Natural killer cell (primary cell): ENCODE measurements around the gene DSN1. TPM values are rescaled to one million over a fixed set of nuclear protein-coding genes. Genes with fewer than 3 reads are reported as not detected.

Source experiments
- ATAC-seq, 3 donors: fragments of 150-1000 bp in 2 of 3; fragments of 200-7000 bp in 1 of 3; cut with Tn5 transposase; 1 replicate in 1 of 3; 2 replicates in 2 of 3; pipeline ENCODE4 v1.10.0; 2021; ENCODE audit warnings: mild to moderate bottlenecking in 2 of 3, moderate library complexity in 2 of 3
- DNase-seq, 2 donors: peaks; one replicate each; pipeline versions ENCODE4 v3.0.0 to v3.0.0-alpha.2; 2013 to 2021; ENCODE audit warnings: mixed read lengths in 1 of 2
- H3K27ac ChIP-seq: one replicate; pipeline ENCODE4 v1.5.1; 2013; ENCODE audit warnings: mild to moderate bottlenecking, low read length
- H3K27me3 ChIP-seq: one replicate; pipeline ENCODE4 v1.6.1; 2013; ENCODE audit warnings: low read length; ENCODE audit not compliant: control insufficient read depth, insufficient read depth
- H3K36me3 ChIP-seq: one replicate; pipeline ENCODE4 v1.6.1; 2013; ENCODE audit warnings: low read length; ENCODE audit not compliant: control insufficient read depth, insufficient read depth
- H3K4me1 ChIP-seq: one replicate; pipeline ENCODE4 v1.6.1; 2013; ENCODE audit warnings: low read length; ENCODE audit not compliant: control insufficient read depth, insufficient read depth
- H3K4me3 ChIP-seq: one replicate; pipeline ENCODE4 v1.5.1; 2013; ENCODE audit warnings: low read length
- H3K9me3 ChIP-seq: one replicate; pipeline ENCODE4 v1.6.1; 2013; ENCODE audit warnings: low read length; ENCODE audit not compliant: control insufficient read depth, insufficient read depth
- H3K27ac Mint-ChIP-seq, 2 donors: one replicate each; pipeline ENCODE4 v1.8.0; 2022; ENCODE audit warnings: mild to moderate bottlenecking in 2 of 2, mixed read lengths in 2 of 2, moderate library complexity in 1 of 2
- H3K27me3 Mint-ChIP-seq, 2 donors: one replicate each; pipeline ENCODE4 v1.8.0; 2022; ENCODE audit warnings: low read depth in 2 of 2, mixed read lengths in 2 of 2
- H3K36me3 Mint-ChIP-seq: one replicate; pipeline ENCODE4 v1.8.0; 2022; ENCODE audit warnings: mixed read lengths
- H3K4me1 Mint-ChIP-seq, 2 donors: one replicate each; pipeline ENCODE4 v1.8.0; 2022; ENCODE audit warnings: mixed read lengths in 2 of 2
- H3K4me3 Mint-ChIP-seq: one replicate; pipeline ENCODE4 v1.8.0; 2022; ENCODE audit warnings: mild to moderate bottlenecking, moderate library complexity, mixed read lengths
- H3K9me3 Mint-ChIP-seq, 2 donors: one replicate each; pipeline ENCODE4 v1.8.0; 2022; ENCODE audit warnings: mixed read lengths in 2 of 2
- WGBS: methylation state at CpG from one replicate; pipeline ENCODE4 v1.1.7; 2013; ENCODE audit warnings: missing lambda C conversion rate; ENCODE audit not compliant: insufficient coverage; 5-methylcytosine and 5-hydroxymethylcytosine counted together
- intact Hi-C: fragments of 100-400 bp; cut with micrococcal nuclease; formaldehyde crosslinking; loops from one replicate; pipeline ENCODE4 v1.14.2; 2022
- total RNA-seq, 4 donors: library from RNA; stranded (reverse); fragments of 120-200 nt in 1 of 4; gene quantifications; one replicate each; pipeline versions ENCODE4 v1.2.3 to v1.2.4, GENCODE V29; 2013 to 2022
- TF ChIP-seq, protein P1 (sequence below): fragments of 200-600 bp; IDR thresholded peaks from one replicate; pipeline ENCODE4 v1.8.0; 2022; ENCODE audit warnings: antibody characterized with exemption

The DSN1 gene
- total RNA-seq, 3 donors from 2014 or later (not counting 1 experiment from before 2014, with no cell fraction given) = 15.8 to 19.1 (median 15.8) TPM

- intact Hi-C loops = loop anchor here (1.0 kb wide), 1 partner anchor 27 kb away; the partner anchor contains the start of gene NDRG3
- H3K4me3 ChIP-seq = peak overlapping the region; percentile 86
- 4% methylated on average over 28 of the region's 28 CpGs for WGBS
- Mint-ChIP-seq H3K9me3 (no peaks in the 10 kb centered on the region), H3K4me3 (peak overlapping the region; percentile 94), H3K27me3 (no peaks in the 10 kb centered on the region), H3K4me1 (peaks cover 17 to 27% of the 10 kb centered on the region in 2 donors), H3K27ac (peak overlapping the region; percentile 93 to 94), H3K36me3 (no peaks in the 10 kb centered on the region)
- H3K27ac ChIP-seq = peak overlapping the region; percentile 96
- TF ChIP-seq, protein P1, sequence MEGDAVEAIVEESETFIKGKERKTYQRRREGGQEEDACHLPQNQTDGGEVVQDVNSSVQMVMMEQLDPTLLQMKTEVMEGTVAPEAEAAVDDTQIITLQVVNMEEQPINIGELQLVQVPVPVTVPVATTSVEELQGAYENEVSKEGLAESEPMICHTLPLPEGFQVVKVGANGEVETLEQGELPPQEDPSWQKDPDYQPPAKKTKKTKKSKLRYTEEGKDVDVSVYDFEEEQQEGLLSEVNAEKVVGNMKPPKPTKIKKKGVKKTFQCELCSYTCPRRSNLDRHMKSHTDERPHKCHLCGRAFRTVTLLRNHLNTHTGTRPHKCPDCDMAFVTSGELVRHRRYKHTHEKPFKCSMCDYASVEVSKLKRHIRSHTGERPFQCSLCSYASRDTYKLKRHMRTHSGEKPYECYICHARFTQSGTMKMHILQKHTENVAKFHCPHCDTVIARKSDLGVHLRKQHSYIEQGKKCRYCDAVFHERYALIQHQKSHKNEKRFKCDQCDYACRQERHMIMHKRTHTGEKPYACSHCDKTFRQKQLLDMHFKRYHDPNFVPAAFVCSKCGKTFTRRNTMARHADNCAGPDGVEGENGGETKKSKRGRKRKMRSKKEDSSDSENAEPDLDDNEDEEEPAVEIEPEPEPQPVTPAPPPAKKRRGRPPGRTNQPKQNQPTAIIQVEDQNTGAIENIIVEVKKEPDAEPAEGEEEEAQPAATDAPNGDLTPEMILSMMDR = no peak
- DNase-seq (no peak), ATAC-seq (no peak)
- H3K36me3 ChIP-seq = no peaks in the 10 kb centered on the region
- H3K27me3 ChIP-seq = no peaks in the 10 kb centered on the region
- no peaks in the 10 kb centered on the region for H3K9me3 ChIP-seq
- H3K4me1 ChIP-seq = peaks cover 13% of the 10 kb centered on the region
Observed at GRCh38 chr20:36773107-36773596, 411 bp downstream of the DSN1 start.

DNA sequence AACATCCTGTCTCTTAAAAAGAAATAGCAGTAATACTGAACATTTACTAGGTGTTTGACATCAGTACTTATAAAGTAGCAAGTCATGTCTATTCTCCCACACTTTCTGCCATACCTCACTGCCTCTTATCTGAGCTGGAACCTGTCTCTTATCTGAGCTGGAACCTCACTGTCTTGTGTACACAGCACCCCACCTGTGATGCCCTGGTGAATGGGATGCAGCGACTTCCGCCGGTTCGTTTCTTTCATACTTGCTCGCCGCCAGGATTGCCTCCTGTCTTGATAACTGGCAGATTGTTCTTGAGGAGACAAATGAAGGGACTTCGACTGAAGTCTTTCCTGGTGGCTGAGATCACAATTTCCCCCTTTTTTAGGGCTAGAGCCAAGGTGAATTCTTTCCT is 2.9 kb downstream of the DSN1 start:
- H3K4me3 Mint-ChIP-seq = no peak overlapping the region
- peak overlapping the region in 1 of 2 donors; percentile 19 for H3K27ac Mint-ChIP-seq
- ATAC-seq = no peak

DNA sequence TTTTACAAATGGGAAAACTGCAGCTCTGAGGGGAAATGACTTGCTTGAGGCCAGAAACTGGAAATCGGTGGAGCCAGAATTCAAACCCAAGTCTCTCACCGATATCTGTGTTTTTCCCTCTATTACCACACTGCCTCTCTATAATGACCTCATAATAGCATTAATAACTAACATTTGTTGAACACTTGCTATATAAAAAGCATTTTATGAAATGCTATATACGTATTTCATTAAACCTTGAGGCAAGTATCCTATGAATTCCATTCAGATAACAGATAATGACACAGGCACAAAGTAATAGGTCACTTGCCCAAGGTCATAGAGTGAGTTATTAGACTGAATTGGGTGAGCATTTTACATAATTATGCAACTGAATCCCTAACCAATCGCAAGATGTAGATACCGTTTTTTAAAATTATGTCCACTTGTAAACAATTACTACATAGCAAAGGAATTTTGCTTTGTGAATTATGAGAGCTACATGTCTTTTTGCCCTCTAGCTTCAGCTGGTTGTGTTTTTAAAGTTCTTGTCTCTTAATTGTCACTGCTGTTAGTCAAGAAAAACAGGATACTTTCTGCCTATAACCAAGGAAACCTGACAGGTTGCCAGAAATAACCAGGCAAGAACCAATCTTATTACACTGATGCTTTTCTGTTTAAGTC is 4.7 kb downstream of the DSN1 start:
- DNase-seq = no peak
- Histone ChIP-seq H3K27me3 (no peaks in the 10 kb centered on the region), H3K27ac (no peak overlapping the region), H3K4me1 (peaks cover 7% of the 10 kb centered on the region), H3K4me3 (no peak overlapping the region), H3K36me3 (no peaks in the 10 kb centered on the region), H3K9me3 (no peaks in the 10 kb centered on the region)
- H3K27me3 Mint-ChIP-seq = no peaks in the 10 kb centered on the region
- peaks cover 12 to 15% of the 10 kb centered on the region in 2 donors for H3K4me1 Mint-ChIP-seq
- no peaks in the 10 kb centered on the region for H3K36me3 Mint-ChIP-seq
- ATAC-seq = no peak
- TF ChIP-seq, protein P1 = no peak
- intact Hi-C loops = no loop called here
- H3K27ac Mint-ChIP-seq = no peak overlapping the region
- no peak overlapping the region for H3K4me3 Mint-ChIP-seq
- WGBS = 100% methylated on average over 2 of the region's 5 CpGs
- no peaks in the 10 kb centered on the region for H3K9me3 Mint-ChIP-seq

More for the DNA sequence above, 2.9 kb downstream of the DSN1 start:
- peaks cover 13% of the 10 kb centered on the region for H3K4me1 ChIP-seq
- H3K27me3 ChIP-seq = no peaks in the 10 kb centered on the region
- H3K4me3 ChIP-seq = no peak overlapping the region
- H3K9me3 ChIP-seq = no peaks in the 10 kb centered on the region
- Mint-ChIP-seq H3K27me3 (no peaks in the 10 kb centered on the region), H3K9me3 (no peaks in the 10 kb centered on the region), H3K4me1 (peaks cover 17 to 27% of the 10 kb centered on the region in 2 donors), H3K36me3 (no peaks in the 10 kb centered on the region)
- intact Hi-C loops = no loop called here
- no peaks in the 10 kb centered on the region for H3K36me3 ChIP-seq
- no peak for DNase-seq
- no peak overlapping the region for H3K27ac ChIP-seq
- TF ChIP-seq, protein P1 = no peak
- 98% methylated on average over 7 of the region's 7 CpGs for WGBS
